ENCODE results near the gene GNAO1. TPM values are rescaled to one million over a fixed set of nuclear protein-coding genes. Genes with fewer than 3 reads are reported as not detected.

The GNAO1 gene
- polyA plus RNA-seq, 3 donors = not detected

- H3K27me3 Mint-ChIP-seq (ENCODE audit: low read depth in 3 of 3) = peaks cover 0 to 4% (median 3%) of the 10 kb centered on the region in 3 donors
- Histone ChIP-seq H3K4me2 (replicated peaks; ENCODE audit: extremely low read depth, low read length, poor library complexity, severe bottlenecking) (no peak overlapping the region), H3K79me2 (ENCODE audit: insufficient read depth, low read length) (no peaks in the 10 kb centered on the region), H3K36me3 (replicated peaks in 1 of 2; ENCODE audit: control insufficient read depth in 1 of 2, insufficient read depth in 2 of 2, low read length in 2 of 2) (no peaks in the 10 kb centered on the region), H3K4me3 (replicated peaks in 1 of 3; ENCODE audit: low read depth in 2 of 3, low read length in 3 of 3) (no peak overlapping the region), H3K4me1 (ENCODE audit: control insufficient read depth in 1 of 2, insufficient read depth in 2 of 2, low read length in 2 of 2) (no peaks in the 10 kb centered on the region), H3K9me3 (replicated peaks in 1 of 2; ENCODE audit: control insufficient read depth in 1 of 2, insufficient read depth in 1 of 2, low read length in 2 of 2) (no peaks in the 10 kb centered on the region), H3K27me3 (ENCODE audit: control insufficient read depth in 2 of 2, insufficient read depth in 2 of 2, low read length in 2 of 2) (no peaks in the 10 kb centered on the region), H4K20me1 (ENCODE audit: insufficient read depth, low read length) (no peaks in the 10 kb centered on the region), H3K9ac (ENCODE audit: insufficient read depth, low read length, poor library complexity, severe bottlenecking) (no peak overlapping the region), H2AFZ (ENCODE audit: insufficient read depth, low read depth, low read length, poor library complexity, severe bottlenecking) (no peak overlapping the region), H3K27ac (ENCODE audit: low read depth in 1 of 2, low read length in 2 of 2) (no peak overlapping the region)
- H3K4me1 Mint-ChIP-seq = no peaks in the 10 kb centered on the region
- peaks cover 0 to 2% (median 0%) of the 10 kb centered on the region in 7 donors for H3K9me3 Mint-ChIP-seq
- intact Hi-C loops (cut with micrococcal nuclease) = no loop called here
- H3K36me3 Mint-ChIP-seq = no peaks in the 10 kb centered on the region
- no peak for TF ChIP-seq CTCF (IDR thresholded peaks at IDR 0.05)
- H3K4me3 Mint-ChIP-seq = no peak overlapping the region
- H3K27ac Mint-ChIP-seq = no peak overlapping the region
- DNase-seq = no peak
Observed at GRCh38 chr16:56247808-56248207, 56.5 kb downstream of the GNAO1 start.

- WGBS (ENCODE audit: insufficient coverage) = 96% methylated on average over 3 of the region's 4 CpGs
Observed at GRCh38 chr16:56252835-56253234, 61.5 kb downstream of the GNAO1 start.

More at GRCh38 chr16:56252835-56253234, 61.5 kb downstream of the GNAO1 start:
- no peak for DNase-seq
- no peak for TF ChIP-seq CTCF (IDR thresholded peaks at IDR 0.05)
- Histone ChIP-seq H3K27me3 (ENCODE audit: control insufficient read depth in 2 of 2, insufficient read depth in 2 of 2, low read length in 2 of 2) (no peaks in the 10 kb centered on the region), H3K36me3 (replicated peaks in 1 of 2; ENCODE audit: control insufficient read depth in 1 of 2, insufficient read depth in 2 of 2, low read length in 2 of 2) (no peaks in the 10 kb centered on the region), H3K4me3 (replicated peaks in 1 of 3; ENCODE audit: low read depth in 2 of 3, low read length in 3 of 3) (no peak overlapping the region), H3K9ac (ENCODE audit: insufficient read depth, low read length, poor library complexity, severe bottlenecking) (no peak overlapping the region), H3K9me3 (replicated peaks in 1 of 2; ENCODE audit: control insufficient read depth in 1 of 2, insufficient read depth in 1 of 2, low read length in 2 of 2) (no peaks in the 10 kb centered on the region), H3K27ac (ENCODE audit: low read depth in 1 of 2, low read length in 2 of 2) (no peak overlapping the region), H2AFZ (ENCODE audit: insufficient read depth, low read depth, low read length, poor library complexity, severe bottlenecking) (no peak overlapping the region), H3K79me2 (ENCODE audit: insufficient read depth, low read length) (no peaks in the 10 kb centered on the region), H3K4me1 (ENCODE audit: control insufficient read depth in 1 of 2, insufficient read depth in 2 of 2, low read length in 2 of 2) (no peaks in the 10 kb centered on the region), H4K20me1 (ENCODE audit: insufficient read depth, low read length) (no peaks in the 10 kb centered on the region), H3K4me2 (replicated peaks; ENCODE audit: extremely low read depth, low read length, poor library complexity, severe bottlenecking) (no peak overlapping the region)
- H3K27me3 Mint-ChIP-seq (ENCODE audit: low read depth in 3 of 3) = peaks cover 4 to 6% (median 5%) of the 10 kb centered on the region in 3 donors
- H3K9me3 Mint-ChIP-seq = peaks cover 0 to 2% (median 0%) of the 10 kb centered on the region in 7 donors
- no peak overlapping the region for H3K4me3 Mint-ChIP-seq
- no peaks in the 10 kb centered on the region for H3K4me1 Mint-ChIP-seq
- no peaks in the 10 kb centered on the region for H3K36me3 Mint-ChIP-seq
- no peak overlapping the region for H3K27ac Mint-ChIP-seq
- intact Hi-C loops (cut with micrococcal nuclease) = no loop called here

Data from CD14-positive monocyte (primary cell).